H1 (cell line): ENCODE data around the gene MXI1. TPM values are rescaled to one million over a fixed set of nuclear protein-coding genes. Genes with fewer than 3 reads are reported as not detected.

Source experiments
- CTCF ChIA-PET: fragments of 300-600 bp; sonication (Branson Sonifier 250); formaldehyde crosslinking; loops from one replicate; lab custom pipeline; 2021; ENCODE audit not compliant: partially characterized antibody; lab: Charles Lee
- POLR2A ChIA-PET: fragments of 300-600 bp; sonication (Branson Sonifier 250); formaldehyde crosslinking; loops from one replicate; lab custom pipeline; 2021; ENCODE audit warnings: inconsistent platforms; ENCODE audit not compliant: partially characterized antibody; lab: Charles Lee
- DNase-seq, 2 experiments: peaks; one replicate each; pipeline versions ENCODE4 v3.0.0 to v3.0.0-alpha.2; 2010 to 2022; ENCODE audit warnings: low spot score in 2 of 2, low read depth in 1 of 2, mixed read lengths in 1 of 2
- FAIRE-seq: peaks from 2 replicates; lab custom pipeline; 2011; peaks lifted over from hg19 to GRCh38; lab: Jason Lieb, UNC
- H2AFZ ChIP-seq: 2 replicates; pipeline ENCODE4 v1.8.1; 2012; ENCODE audit warnings: low read length, inconsistent platforms
- H2AK5ac ChIP-seq: 2 replicates; pipeline ENCODE4 v1.6.1; 2013; ENCODE audit warnings: low read depth, low read length
- H2BK120ac ChIP-seq: replicated peaks from 2 replicates; pipeline ENCODE3; 2013; ENCODE audit warnings: low read depth, low read length, inconsistent platforms
- H2BK12ac ChIP-seq: 2 replicates; pipeline ENCODE4 v1.6.1; 2013; ENCODE audit warnings: low read depth, low read length
- H2BK15ac ChIP-seq: 2 replicates; pipeline ENCODE4 v1.6.1; 2013; ENCODE audit warnings: low read length
- H2BK20ac ChIP-seq: 2 replicates; pipeline ENCODE4 v1.6.1; 2013; ENCODE audit warnings: low read length
- H2BK5ac ChIP-seq: 2 replicates; pipeline ENCODE4 v1.6.1; 2013; ENCODE audit warnings: low read depth, low read length
- H3K14ac ChIP-seq: 2 replicates; pipeline ENCODE4 v1.6.1; 2013; ENCODE audit warnings: inconsistent platforms; ENCODE audit not compliant: insufficient read length
- H3K18ac ChIP-seq: 2 replicates; pipeline ENCODE4 v1.6.1; 2013; ENCODE audit warnings: low read length; ENCODE audit errors: extremely low read depth
- H3K23ac ChIP-seq: 2 replicates; pipeline ENCODE4 v1.6.1; 2013; ENCODE audit warnings: inconsistent platforms; ENCODE audit not compliant: insufficient read length
- H3K23me2 ChIP-seq: 2 replicates; pipeline ENCODE4 v1.6.1; 2013; ENCODE audit warnings: low read depth, low read length
- H3K27ac ChIP-seq: 2 replicates; pipeline ENCODE4 v1.6.1; 2011; ENCODE audit warnings: low read depth, low read length, inconsistent platforms
- H3K27me3 ChIP-seq, 4 experiments: replicated peaks in 1 of 4; 1 replicate in 1 of 4; 2 replicates in 3 of 4; pipeline versions ENCODE4 v1.6.1 to v1.8.1; 2011 to 2013; ENCODE audit warnings: low read length in 3 of 4, mild to moderate bottlenecking in 3 of 4, inconsistent platforms in 2 of 4, mixed read lengths in 2 of 4, moderate library complexity in 1 of 4; ENCODE audit not compliant: control insufficient read depth in 3 of 4, insufficient read depth in 3 of 4; ENCODE audit errors: extremely low read depth in 1 of 4
- H3K36me3 ChIP-seq, 4 experiments: 2 replicates each; pipeline versions ENCODE4 v1.6.1 to v1.8.1; 2011 to 2013; ENCODE audit warnings: mild to moderate bottlenecking in 4 of 4, low read length in 3 of 4, moderate library complexity in 2 of 4, control low read depth in 1 of 4, inconsistent platforms in 1 of 4; ENCODE audit not compliant: insufficient read depth in 4 of 4, control insufficient read depth in 2 of 4
- H3K4ac ChIP-seq: replicated peaks from 2 replicates; pipeline ENCODE3; 2013; ENCODE audit warnings: low read length, low read depth, mixed read lengths, inconsistent platforms; ENCODE audit not compliant: insufficient read length
- H3K4me1 ChIP-seq, 4 experiments: replicated peaks in 1 of 4; 1 replicate in 1 of 4; 2 replicates in 3 of 4; pipeline versions ENCODE4 v1.6.1 to v1.8.1; 2011 to 2013; ENCODE audit warnings: low read length in 3 of 4, inconsistent platforms in 2 of 4, mixed read lengths in 1 of 4; ENCODE audit not compliant: insufficient read depth in 4 of 4, control insufficient read depth in 3 of 4
- H3K4me2 ChIP-seq, 2 experiments: 2 replicates each; pipeline versions ENCODE4 v1.6.1 to v1.8.1; 2011 to 2013; ENCODE audit warnings: low read depth in 2 of 2, low read length in 2 of 2, control low read depth in 1 of 2, inconsistent platforms in 1 of 2, mild to moderate bottlenecking in 1 of 2; ENCODE audit not compliant: insufficient read depth in 1 of 2
- H3K4me3 ChIP-seq, 4 experiments: fragments of 200-600, 300-600 bp in 1 of 4; sonication (generic), shearing (Covaris generic), sonication (Bioruptor Twin) in 1 of 4; 2 replicates each; pipeline versions ENCODE4 v1.5.1 to v1.8.1; 2011 to 2016; ENCODE audit warnings: low read length in 4 of 4, low read depth in 3 of 4, control low read depth in 2 of 4, inconsistent platforms in 2 of 4, mild to moderate bottlenecking in 2 of 4, mixed read lengths in 1 of 4, moderate library complexity in 1 of 4; ENCODE audit not compliant: insufficient read depth in 2 of 4; ENCODE audit errors: extremely low read depth in 1 of 4
- H3K56ac ChIP-seq: replicated peaks from 2 replicates; pipeline ENCODE3; 2013; ENCODE audit warnings: low read depth, mild to moderate bottlenecking, mixed read lengths, low read length, inconsistent platforms; ENCODE audit not compliant: insufficient read length
- H3K79me1 ChIP-seq: 2 replicates; pipeline ENCODE4 v1.6.1; 2013; ENCODE audit warnings: low read depth, low read length, control low read depth
- H3K79me2 ChIP-seq, 2 experiments: 2 replicates each; pipeline versions ENCODE4 v1.6.1 to v1.8.1; 2012 to 2013; ENCODE audit warnings: low read length in 2 of 2, mild to moderate bottlenecking in 2 of 2, inconsistent platforms in 1 of 2; ENCODE audit not compliant: insufficient read depth in 2 of 2, control insufficient read depth in 1 of 2
- H3K9ac ChIP-seq, 4 experiments: replicated peaks in 1 of 4; 1 replicate in 1 of 4; 2 replicates in 3 of 4; pipeline versions ENCODE4 v1.6.1 to v1.8.1; 2011 to 2013; ENCODE audit warnings: low read depth in 3 of 4, low read length in 3 of 4, control low read depth in 2 of 4, mild to moderate bottlenecking in 2 of 4, moderate library complexity in 2 of 4, inconsistent platforms in 1 of 4; ENCODE audit errors: extremely low read depth in 1 of 4
- H3K9me3 ChIP-seq, 2 experiments: 2 replicates each; pipeline versions ENCODE4 v1.6.1 to v1.8.1; 2012 to 2013; ENCODE audit warnings: mild to moderate bottlenecking in 2 of 2, moderate library complexity in 2 of 2, control low read depth in 1 of 2, inconsistent platforms in 1 of 2, low read depth in 1 of 2, low read length in 1 of 2, mixed read lengths in 1 of 2; ENCODE audit not compliant: insufficient read depth in 2 of 2
- H4K20me1 ChIP-seq, 2 experiments: replicated peaks in 1 of 2; 2 replicates each; pipeline versions ENCODE3 to v1.8.1; 2011 to 2013; ENCODE audit warnings: inconsistent platforms in 2 of 2, low read length in 2 of 2, mild to moderate bottlenecking in 1 of 2; ENCODE audit not compliant: insufficient read depth in 2 of 2, control insufficient read depth in 1 of 2
- H4K5ac ChIP-seq: 2 replicates; pipeline ENCODE4 v1.6.1; 2013; ENCODE audit warnings: low read length, low read depth, mixed read lengths, inconsistent platforms; ENCODE audit not compliant: insufficient read length
- H4K8ac ChIP-seq: 2 replicates; pipeline ENCODE4 v1.8.0; 2013; ENCODE audit warnings: mild to moderate bottlenecking, moderate library complexity, low read length, inconsistent platforms; ENCODE audit not compliant: insufficient read depth; ENCODE audit errors: extremely low read depth
- H4K91ac ChIP-seq: replicated peaks from 2 replicates; pipeline ENCODE3; 2013; ENCODE audit warnings: low read length, mixed read lengths, inconsistent platforms; ENCODE audit not compliant: insufficient read length
- KDM5A ChIP-seq: fragments of 200-600 bp; IDR thresholded peaks from 2 replicates; pipeline ENCODE4 v1.7.1; 2012; ENCODE audit warnings: mild to moderate bottlenecking, low read length, inconsistent platforms, mixed read lengths
- RAD21 ChIP-seq, 2 experiments: IDR thresholded peaks in 1 of 2; conservative IDR thresholded peaks in 1 of 2; 2 replicates each; pipeline ENCODE4 v1.6.1; 2011; ENCODE audit warnings: low read depth in 2 of 2, low read length in 2 of 2, improper control_type of control experiment in 1 of 2, inconsistent platforms in 1 of 2, mild to moderate bottlenecking in 1 of 2, moderate library complexity in 1 of 2
- YY1 ChIP-seq: IDR thresholded peaks from 2 replicates; pipeline ENCODE4 v1.6.1; 2011; ENCODE audit warnings: low read depth, mild to moderate bottlenecking, low read length
- WGBS, 2 experiments: shearing (Covaris generic) in 1 of 2; methylation state at CpG; one replicate each; pipeline versions ENCODE4 v1.1.6 to v1.1.7; 2013 to 2015; ENCODE audit warnings: low lambda C conversion rate in 2 of 2, mixed read lengths in 2 of 2, inconsistent platforms in 1 of 2, low coverage in 1 of 2, missing lambda C conversion rate in 1 of 2; ENCODE audit not compliant: insufficient replicate concordance in 2 of 2, insufficient coverage in 1 of 2, insufficient read length in 1 of 2; ENCODE audit errors: extremely low coverage in 1 of 2, missing lambda C conversion rate in 1 of 2; 5-methylcytosine and 5-hydroxymethylcytosine counted together
- polyA plus RNA-seq, 7 experiments: library from polyadenylated mRNA; depleted of rRNA in 3 of 7; stranded (reverse) in 5 of 7; unstranded in 2 of 7; fragments of >200 nt in 5 of 7; fragments of 200-250 nt in 2 of 7; gene quantifications; 1 replicate in 5 of 7; 2 replicates in 1 of 7; 4 replicates in 1 of 7; pipeline versions ENCODE4 v1.2.1 to v1.2.3, GENCODE V29; 2011 to 2013; ENCODE audit warnings: missing spikeins in 2 of 7, mixed read lengths in 2 of 7
- total RNA-seq: library from RNA; stranded (reverse); fragmentation: NEBNext Ultra II Directional; extraction: Animal tissue kit (Norgen Biotek cat#: 25700); gene quantifications from 2 replicates; pipeline ENCODE4 v1.2.1, GENCODE V29; 2021

Gene MXI1
- total and polyA plus RNA-seq, 2 of the 8 experiments (the other 6 are each of a cell fraction or from before 2014, with no cell fraction given) = 5.7 to 8.8 TPM

DNA sequence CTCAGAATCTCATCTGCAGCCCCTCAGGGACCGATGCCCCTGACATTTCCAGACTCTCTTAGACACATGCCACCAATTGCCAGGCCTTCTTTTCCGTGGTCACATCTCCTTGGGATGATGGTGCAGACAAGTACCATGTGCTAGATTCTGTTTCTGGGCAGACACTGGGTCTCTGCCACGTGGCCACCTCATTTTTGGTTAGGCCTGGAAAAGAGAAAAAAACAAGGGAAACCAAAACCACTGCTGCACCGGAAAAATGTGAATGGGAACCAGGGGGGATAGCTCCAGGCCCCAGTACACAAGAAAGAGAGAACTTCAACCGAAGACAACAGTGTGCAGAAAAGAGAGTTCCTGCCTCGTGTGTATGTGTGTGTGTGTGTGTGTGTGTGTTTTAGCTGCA lies 23.0 kb upstream of the MXI1 start:
- Histone ChIP-seq H4K8ac (no peak overlapping the region), H3K18ac (no peak overlapping the region), H3K36me3 (no peaks in the 10 kb centered on the region), H2BK20ac (no peak overlapping the region), H2AK5ac (no peak overlapping the region), H3K9ac (no peak overlapping the region), H3K9me3 (no peaks in the 10 kb centered on the region), H3K23ac (no peak overlapping the region), H3K27me3 (0 out of 7 replicates have a peak, but pooled peaks cover 0 to 4% (median 0%) of the 10 kb centered on the region in 4 experiments), H3K56ac (no peak overlapping the region), H2BK120ac (no peak overlapping the region), H3K4me1 (no peaks in the 10 kb centered on the region), H4K20me1 (no peaks in the 10 kb centered on the region), H3K27ac (no peak overlapping the region), H2BK5ac (no peak overlapping the region), H3K23me2 (no peaks in the 10 kb centered on the region), H4K5ac (no peak overlapping the region), H3K14ac (no peak overlapping the region), H3K4me2 (no peak overlapping the region), H2BK12ac (no peak overlapping the region), H3K4ac (no peak overlapping the region), H2AFZ (no peak overlapping the region), H3K79me2 (no peaks in the 10 kb centered on the region), H2BK15ac (no peak overlapping the region), H3K4me3 (no peak overlapping the region), H3K79me1 (no peaks in the 10 kb centered on the region), H4K91ac (no peak overlapping the region)
- CTCF ChIA-PET = interaction anchor here (0.7 to 1.3 kb wide), 2 partner anchors 22 to 145 kb away, joined by 4 to 5 read pairs; no protein-coding TSS in a partner anchor
- TF ChIP-seq RAD21 (IDR thresholded peaks at IDR 0.05 in 1 of 2, conservative IDR thresholded peaks at IDR 0.05 in 1 of 2; ENCODE audit: low read depth in 2 of 2, low read length in 2 of 2) (no peak), YY1 (no peak), KDM5A (no peak)
- POLR2A ChIA-PET = no interaction called here
- peak in 1 of 2 experiments; percentile 29 for DNase-seq
- WGBS, 2 experiments = 79% methylated on average over 6 of the region's 6 CpGs; no CpG with 5 or more reads in 1 of the 2 experiments
- FAIRE-seq = no peak
